Measurements from ENCODE around the gene TMEM200B.

Gene TMEM200B

DNA sequence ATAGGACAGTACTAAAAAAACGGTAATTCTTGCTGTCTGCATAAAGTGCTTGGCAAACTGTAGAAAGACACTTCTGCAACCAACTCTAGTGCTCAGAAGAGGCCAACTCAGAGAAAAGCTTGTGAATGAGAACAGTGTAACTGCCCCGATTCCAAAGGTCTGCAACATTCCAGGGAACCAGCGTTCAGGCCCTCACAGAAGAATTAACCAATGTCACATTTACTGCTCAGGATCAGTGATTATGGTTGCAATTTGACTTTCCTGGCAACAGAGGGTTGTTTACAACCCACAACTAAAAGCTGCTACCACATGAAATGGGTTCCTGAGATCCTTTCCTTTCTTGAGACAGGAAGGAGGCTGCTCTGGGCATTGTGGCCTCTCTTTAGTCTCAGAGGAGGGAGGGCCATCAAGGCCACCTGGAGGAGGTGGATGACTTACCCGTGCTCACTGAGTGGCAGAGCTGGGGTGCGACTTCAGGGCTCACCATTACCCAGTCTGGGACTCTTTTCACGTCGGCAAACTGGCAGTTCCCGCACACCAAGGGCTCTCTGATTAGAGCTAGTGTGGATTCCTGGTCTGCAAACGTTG, 42.7 kb upstream of the TMEM200B start:
- no peak overlapping the region for H3K4me3 ChIP-seq (ENCODE audit: control insufficient read depth, low read depth, low read length)
- TF ChIP-seq, protein P1, sequence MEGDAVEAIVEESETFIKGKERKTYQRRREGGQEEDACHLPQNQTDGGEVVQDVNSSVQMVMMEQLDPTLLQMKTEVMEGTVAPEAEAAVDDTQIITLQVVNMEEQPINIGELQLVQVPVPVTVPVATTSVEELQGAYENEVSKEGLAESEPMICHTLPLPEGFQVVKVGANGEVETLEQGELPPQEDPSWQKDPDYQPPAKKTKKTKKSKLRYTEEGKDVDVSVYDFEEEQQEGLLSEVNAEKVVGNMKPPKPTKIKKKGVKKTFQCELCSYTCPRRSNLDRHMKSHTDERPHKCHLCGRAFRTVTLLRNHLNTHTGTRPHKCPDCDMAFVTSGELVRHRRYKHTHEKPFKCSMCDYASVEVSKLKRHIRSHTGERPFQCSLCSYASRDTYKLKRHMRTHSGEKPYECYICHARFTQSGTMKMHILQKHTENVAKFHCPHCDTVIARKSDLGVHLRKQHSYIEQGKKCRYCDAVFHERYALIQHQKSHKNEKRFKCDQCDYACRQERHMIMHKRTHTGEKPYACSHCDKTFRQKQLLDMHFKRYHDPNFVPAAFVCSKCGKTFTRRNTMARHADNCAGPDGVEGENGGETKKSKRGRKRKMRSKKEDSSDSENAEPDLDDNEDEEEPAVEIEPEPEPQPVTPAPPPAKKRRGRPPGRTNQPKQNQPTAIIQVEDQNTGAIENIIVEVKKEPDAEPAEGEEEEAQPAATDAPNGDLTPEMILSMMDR (IDR thresholded peaks at IDR 0.05; ENCODE audit: control insufficient read depth, insufficient read depth, low read depth, low read length, missing control alignments) = no peak
- DNase-seq (ENCODE audit: low read depth) = no peak

DNA sequence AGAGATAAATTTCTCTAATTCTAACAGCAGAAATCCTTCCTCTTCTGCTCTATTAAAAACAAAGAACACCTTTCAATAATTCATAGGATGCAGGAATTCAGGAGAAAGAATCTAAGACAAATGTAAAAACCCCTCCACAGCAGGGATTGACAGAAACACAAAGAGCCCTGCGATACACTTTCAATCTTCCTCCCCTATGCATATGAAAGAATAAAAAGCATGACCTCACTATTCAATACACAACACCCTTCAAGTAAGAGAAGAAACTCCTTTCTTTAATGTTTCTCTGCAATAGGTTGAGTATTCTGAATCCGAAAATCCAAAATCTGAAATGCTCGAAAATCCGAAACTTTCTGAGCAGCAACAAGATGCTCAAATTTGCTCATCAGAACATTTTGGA, 40.9 kb upstream of the TMEM200B start:
- TF ChIP-seq, protein P1 (IDR thresholded peaks at IDR 0.05; ENCODE audit: control insufficient read depth, insufficient read depth, low read depth, low read length, missing control alignments) = no peak
- H3K4me3 ChIP-seq (ENCODE audit: control insufficient read depth, low read depth, low read length) = no peak overlapping the region

DNA sequence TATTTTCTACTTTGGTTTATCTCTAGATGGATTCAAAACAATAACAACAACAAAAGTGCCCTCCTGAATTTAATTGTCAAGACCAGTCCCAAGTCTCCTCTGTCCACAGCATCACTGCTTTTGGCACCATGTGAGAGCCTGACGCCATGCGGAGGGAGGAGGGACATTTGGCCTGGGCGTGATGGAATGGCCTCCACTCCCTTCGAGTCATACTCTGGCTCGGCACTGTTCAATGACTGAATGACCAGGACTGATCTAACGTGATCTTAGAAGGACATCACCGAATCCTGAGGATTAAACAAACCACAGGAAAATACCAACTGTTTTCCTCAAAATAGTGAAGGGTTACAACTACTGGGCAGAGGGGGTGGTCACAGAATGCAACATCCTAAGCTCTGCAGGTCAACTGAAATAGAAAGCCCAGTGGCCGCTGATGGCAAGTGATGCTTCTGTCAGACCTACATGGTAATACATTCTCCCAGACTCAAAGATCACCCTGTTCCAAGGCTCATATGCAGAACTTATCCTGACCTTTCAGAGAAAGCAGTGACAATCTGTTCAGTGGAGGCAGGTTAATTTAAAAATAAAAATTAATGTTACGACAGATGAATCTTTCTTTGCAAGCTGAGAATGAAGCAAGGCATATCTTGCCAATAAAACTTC, 38.9 kb upstream of the TMEM200B start:
- no peak for DNase-seq (ENCODE audit: low read depth)
- no peak overlapping the region for H3K4me3 ChIP-seq (ENCODE audit: control insufficient read depth, low read depth, low read length)
- TF ChIP-seq, protein P1 (IDR thresholded peaks at IDR 0.05; ENCODE audit: control insufficient read depth, insufficient read depth, low read depth, low read length, missing control alignments) = no peak

More for the DNA sequence above, 40.9 kb upstream of the TMEM200B start:
- no peak for DNase-seq (ENCODE audit: low read depth)

DNA sequence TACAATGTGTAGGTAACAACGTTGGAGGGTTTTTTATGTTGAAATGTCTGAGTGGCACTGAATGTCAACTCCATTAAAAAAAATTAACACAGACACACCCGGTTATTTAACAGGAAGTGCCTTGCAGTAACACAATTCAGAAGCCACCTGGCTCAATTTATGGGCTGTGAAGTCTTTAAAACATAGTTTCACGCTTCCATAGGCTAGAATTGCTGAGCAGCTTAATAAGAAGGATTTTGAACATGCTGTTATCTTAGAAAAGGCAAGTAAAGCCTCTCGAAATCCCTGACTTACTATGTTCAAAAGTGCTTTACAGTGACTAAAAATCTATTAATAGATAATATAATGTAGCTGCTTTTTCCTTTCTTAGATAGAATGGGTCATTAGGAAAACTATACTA, 38.3 kb upstream of the TMEM200B start:
- TF ChIP-seq, protein P1 (IDR thresholded peaks at IDR 0.05; ENCODE audit: control insufficient read depth, insufficient read depth, low read depth, low read length, missing control alignments) = no peak
- DNase-seq (ENCODE audit: low read depth) = no peak
- no peak overlapping the region for H3K4me3 ChIP-seq (ENCODE audit: control insufficient read depth, low read depth, low read length)

DNA sequence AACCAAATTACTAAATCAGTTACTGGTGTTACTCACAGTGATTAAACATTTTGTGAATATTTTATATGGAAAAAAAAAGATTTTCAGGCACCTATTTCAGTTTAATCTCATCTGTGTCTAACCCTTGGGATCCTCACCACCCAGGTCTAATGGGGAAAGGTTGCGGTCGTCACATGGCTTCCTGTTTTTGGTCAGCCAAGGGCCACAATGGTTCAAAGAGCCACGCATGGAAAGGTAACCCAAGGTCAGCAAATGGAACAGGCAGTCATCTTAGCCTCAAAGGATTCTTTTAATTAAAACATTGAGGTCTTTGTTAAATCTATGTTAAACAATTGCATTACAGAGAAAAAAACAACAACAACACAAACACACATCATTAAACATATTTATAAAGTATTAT, 36.1 kb upstream of the TMEM200B start:
- no peak overlapping the region for H3K4me3 ChIP-seq (ENCODE audit: control insufficient read depth, low read depth, low read length)
- no peak for DNase-seq (ENCODE audit: low read depth)
- TF ChIP-seq, protein P1 (IDR thresholded peaks at IDR 0.05; ENCODE audit: control insufficient read depth, insufficient read depth, low read depth, low read length, missing control alignments) = no peak

DNA sequence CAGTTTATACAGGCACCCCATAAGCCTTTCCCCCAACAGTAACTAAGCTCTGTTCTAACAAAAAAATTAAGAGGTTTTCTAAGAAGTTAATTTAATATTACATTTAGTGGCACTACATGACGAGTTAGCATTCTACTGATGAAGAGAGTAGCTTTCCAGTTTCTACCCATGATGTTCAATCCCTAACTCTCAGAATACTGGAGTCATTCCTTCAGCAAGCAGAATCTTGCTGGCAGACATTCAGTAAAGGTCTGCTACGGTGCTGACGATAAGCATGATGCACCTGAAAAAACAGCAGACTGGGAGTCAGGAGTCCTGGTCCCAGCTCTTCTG, 33.5 kb upstream of the TMEM200B start:
- TF ChIP-seq, protein P1 (IDR thresholded peaks at IDR 0.05; ENCODE audit: control insufficient read depth, insufficient read depth, low read depth, low read length, missing control alignments) = no peak
- H3K4me3 ChIP-seq (ENCODE audit: control insufficient read depth, low read depth, low read length) = no peak overlapping the region
- DNase-seq (ENCODE audit: low read depth) = no peak

All from AG09309 (cell line).